LoVo (cell line): ENCODE results near the gene ERICH2.
"Not testable (repeated sequence)": the region's sequence is repeated elsewhere in the genome, so short reads cannot be mapped to it uniquely, and the experiment has no call there.

Experiments used
- DNase-seq: peaks from one replicate; pipeline ENCODE4 v3.0.0-alpha.2; 2016; ENCODE audit warnings: low spot score

The ERICH2 gene

DNA sequence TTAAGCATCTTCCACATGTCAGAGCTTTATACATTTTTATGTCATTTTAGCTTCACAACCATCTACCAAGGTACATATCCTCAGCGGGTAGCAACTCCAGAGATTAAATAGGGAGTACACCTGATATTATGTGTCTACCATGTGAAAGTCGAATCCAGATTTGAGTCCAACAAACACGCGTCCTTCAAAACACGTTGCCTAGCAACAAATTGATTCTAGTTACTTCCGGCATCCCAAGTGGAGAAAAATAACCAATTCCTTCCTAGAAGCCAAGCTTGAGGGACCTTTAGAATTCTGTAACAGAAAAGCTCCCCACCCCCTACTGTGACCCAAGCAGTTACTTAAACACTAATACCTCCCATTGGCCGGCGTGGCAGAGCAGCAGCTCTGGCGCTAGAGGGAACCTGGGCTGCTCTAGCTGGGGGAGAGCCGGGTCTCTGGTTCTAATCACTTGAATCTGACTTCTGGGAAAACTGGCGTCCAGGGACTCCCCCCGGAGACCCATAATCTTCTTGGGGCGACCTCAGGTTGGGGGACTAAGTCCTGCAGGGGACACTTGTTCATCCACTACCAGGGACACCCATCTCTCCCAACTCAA lies at the start of gene ERICH2:
TSS of gene ERICH2 (plus strand) at position 371 of the 598 bp plus-strand sequence. CDS start 304 bp downstream, outside the sequence.
- peak; percentile 54 for DNase-seq

DNA sequence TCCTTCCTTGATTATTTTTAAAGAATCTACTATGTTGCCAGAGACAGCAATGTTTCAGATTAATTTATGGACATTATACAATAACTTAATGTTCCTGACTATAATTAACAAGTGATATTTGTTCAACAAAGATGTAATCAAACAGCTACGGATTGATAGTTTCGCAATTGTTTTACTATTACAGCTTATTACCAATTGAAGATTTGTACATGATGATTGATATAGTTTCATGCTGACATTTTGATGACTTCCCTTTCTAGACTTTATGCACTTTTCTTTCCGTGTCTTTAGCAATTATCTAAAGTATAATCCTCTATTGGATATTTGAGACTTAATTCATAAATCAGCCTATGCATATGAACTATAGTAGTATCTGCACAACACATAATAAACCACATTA lies 48.5 kb upstream of the ERICH2 start:
- no peak for DNase-seq

DNA sequence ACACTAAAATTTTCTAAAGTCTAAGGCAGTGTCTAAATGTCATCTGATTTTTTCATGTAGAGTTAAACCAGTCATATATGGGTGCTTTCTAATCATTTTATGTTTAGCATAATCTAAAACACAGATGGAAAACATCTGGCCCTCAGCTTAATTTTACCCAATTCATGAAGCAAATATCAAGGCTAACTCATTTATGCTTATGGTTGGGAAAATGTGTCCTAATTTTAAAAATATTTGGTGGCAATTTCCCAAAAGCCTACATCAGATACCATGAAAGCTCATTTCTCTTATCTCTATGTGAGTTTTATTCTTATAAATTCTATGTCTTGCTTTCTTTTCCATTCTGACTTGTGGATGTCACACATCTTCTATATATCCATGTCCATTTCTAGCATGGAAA lies 47.9 kb upstream of the ERICH2 start:
- no peak for DNase-seq

- no peak for DNase-seq
These were observed 46.7 kb upstream of the ERICH2 start for GRCh38 chr2:170723446-170723958.

DNA sequence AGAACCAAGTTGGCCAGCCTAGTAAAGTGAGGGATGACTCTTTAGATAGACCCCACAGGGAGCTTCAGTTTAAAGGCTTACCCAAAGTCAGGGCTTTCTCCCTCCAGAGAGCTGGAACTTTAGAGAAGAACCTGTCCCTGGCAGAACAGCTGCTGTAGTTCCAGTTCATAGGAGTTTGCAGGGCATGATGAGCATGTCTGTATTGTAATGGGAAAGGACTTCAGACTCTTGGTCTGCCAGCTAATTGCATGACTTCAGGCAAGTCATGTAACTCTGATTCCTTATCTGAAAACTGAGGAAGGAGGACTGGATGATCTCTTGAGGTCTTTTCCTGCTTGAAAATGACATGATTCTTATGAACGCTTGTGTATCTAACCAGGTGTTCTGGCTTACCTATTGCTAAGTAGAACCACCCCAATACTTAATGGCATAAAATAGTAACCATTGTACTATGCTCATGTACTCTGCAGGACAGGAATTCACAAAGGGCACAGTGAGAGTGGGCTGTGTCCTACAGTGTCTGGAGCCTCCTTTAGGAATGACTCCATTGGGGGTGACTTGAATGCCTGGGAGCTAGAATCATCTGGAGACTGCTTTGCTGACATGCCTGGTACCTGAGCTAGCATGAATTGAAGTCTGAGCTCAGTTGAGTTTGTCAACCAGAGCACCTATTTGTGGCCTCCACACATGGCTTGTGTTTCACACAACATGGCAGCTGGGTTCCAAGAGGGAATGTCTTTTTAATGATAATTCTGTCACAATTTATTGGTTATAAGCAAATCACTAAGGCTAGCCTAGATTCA lies 36.2 kb upstream of the ERICH2 start:
- no peak for DNase-seq

- not testable (repeated sequence) for DNase-seq
These were observed 35.6 kb upstream of the ERICH2 start for GRCh38 chr2:170734601-170735000.

GRCh38 chr2:170736628-170737027 lies 33.5 kb upstream of the ERICH2 start:
- no peak for DNase-seq

DNA sequence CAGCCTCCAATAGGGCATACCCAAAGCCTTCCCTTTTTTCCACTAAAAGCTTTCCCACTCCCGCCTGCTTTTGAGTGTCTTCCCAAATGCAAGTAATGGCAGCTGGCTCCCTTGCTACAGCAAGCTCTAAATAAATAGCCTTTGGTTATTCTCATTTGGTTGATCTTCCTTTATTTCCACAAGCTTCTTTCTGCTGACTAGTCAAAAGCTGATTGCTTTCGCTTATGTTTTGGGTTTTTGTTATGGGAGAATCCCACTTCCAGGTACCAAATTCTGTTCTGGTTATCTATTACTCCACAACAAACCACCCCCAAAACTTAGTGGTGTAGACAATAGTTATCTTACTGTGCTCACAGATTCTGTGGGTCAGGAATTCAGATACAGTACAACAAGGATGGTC lies 32.8 kb upstream of the ERICH2 start:
- DNase-seq, result no peak

- no peak for DNase-seq
These were observed 32.4 kb upstream of the ERICH2 start for GRCh38 chr2:170737821-170738220.

GRCh38 chr2:170739048-170739447 lies 31.1 kb upstream of the ERICH2 start:
- DNase-seq, result peak; percentile 65

DNA sequence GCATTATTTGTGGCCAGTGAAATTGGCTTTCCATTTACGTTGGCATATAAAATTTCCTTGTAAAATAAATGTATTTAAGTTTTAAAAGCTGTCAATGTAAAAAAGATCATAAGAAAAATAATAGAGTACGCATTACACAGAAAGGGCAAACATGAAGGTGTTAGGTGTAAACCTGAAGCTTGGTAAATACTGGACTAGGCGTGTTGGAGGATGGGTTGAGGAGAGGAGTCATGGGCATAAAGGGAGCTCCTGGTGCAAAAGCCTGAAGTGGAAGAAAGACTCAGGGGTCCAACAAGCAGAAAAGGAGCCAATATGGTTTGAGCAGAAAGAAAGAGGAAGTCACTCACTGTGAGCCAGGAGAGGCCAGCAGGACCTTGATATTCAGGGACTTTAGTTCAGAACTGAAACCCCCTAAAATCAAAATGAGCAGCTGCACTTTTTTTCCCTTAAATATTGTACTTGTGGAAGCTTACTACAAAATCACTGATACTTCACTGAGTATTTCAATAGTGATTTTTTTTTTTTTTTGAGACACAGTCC lies 30.6 kb upstream of the ERICH2 start:
- no peak for DNase-seq

DNA sequence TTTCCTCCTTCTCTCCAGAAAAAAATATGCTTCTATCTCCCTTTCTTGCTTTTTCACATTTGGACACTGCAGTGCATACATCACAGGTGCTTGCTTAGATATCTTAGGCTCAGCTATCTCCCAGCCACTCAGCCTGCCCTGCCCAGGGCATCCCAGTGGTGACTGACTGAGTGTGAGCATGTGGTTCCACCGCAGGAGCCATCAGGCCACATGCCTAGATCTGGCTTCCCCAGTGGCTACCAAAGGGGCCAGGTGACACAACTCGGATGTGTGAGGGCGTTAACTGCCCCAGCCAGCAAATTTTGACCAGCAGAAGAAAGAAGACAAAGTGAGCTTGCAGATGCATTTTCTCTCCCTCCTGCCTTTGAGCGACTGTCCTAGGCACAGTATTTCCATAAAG lies 29.5 kb upstream of the ERICH2 start:
- DNase-seq, result no peak

GRCh38 chr2:170742000-170742399 lies 28.2 kb upstream of the ERICH2 start:
- no peak for DNase-seq

DNA sequence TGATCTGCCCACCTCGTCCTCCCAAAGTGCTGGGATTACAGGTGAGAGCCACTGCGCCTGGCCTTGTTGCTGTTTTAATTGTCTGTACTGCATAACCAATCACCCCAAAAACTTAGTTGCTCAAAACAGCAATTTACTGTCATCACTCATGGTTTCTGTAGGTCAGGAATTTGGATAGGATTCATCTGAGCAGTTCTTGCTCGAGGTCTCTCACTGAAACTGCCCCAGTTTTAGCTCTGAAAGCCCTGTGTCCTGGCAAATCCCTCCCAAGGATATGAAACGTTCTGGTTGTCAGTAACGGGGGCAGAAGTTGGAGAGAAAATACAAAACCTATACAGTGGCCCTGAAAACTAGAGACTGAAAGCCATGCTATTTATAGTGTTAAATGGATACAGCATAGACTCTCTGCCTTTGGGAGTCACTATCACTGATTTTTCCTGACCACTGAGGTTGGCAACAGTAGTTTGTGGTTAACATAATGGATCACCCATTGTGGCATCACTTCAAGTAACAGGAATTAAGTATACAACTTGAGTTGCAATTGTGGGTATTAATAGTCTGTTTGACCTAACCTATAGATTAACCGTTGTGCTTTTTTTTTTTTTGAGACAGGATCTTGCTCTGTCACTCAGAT lies 27.2 kb upstream of the ERICH2 start:
- no peak for DNase-seq

DNA sequence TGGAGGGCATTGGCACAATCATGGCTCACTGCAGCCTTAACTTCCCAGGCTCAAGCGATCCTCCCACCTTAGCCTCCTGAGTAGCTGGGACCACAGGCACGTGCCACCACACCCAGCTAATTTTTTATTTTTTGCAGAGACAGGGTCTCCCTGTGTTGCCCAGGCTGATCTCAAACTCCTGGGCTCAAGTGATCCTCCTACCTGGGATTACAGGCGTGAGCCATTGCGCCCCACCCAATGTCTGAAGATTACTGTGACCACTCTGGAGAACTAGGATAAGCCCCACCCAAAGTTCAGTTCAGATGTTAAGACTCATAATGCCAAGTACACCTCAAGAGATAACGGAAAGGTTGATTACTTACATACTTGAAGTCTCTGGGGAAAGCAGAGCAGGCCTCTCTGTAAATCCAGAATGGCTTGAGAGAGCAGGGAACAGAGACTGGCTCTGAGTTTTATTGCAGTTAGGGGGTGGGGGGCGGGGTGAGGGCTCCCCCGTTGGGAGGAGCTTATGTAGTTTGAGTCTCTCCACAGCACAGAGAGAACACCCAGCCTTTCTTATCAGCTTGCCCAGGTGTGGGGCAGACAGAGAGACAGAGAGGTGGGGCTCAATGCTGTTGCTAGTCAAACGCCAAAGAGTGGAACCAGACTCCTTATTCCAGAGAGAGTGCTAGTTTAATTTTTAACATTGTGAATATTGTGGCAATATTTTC lies 26.5 kb upstream of the ERICH2 start:
- peak; percentile 2 for DNase-seq

DNA sequence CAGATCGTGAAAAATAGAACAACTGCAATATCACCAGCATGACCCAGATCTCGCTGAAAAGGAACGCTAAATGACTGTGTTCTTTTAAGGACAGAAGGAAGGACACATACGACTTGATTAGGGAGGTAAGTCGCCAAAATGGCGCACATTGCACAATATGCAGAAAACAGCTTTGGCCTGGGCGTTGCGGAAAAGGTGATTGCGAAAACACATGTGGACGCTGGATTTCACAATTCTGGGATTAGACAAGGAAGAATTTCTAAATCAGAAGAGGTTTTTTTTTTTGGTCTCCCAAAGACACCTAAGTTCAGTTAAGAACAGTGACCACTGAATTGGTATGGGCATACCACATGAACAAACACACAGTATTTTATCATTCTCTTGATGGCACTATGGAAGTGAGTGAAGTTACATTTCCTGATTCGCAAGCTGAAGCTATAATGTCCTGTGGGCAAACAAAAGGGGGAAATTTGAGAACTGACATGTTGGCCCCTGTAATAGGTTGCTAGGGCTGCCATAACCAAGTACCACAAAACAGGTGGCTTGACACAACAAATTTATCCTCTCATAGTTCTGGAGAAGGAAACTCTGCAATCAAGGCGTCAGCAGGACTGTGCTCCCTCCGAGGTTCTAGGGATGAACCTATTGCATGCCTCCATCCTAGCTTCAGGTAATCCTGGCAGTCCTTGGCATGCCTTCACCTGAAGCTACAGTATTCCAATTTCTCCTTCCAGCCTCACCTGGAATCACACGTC lies 25.8 kb upstream of the ERICH2 start:
- no peak for DNase-seq

DNA sequence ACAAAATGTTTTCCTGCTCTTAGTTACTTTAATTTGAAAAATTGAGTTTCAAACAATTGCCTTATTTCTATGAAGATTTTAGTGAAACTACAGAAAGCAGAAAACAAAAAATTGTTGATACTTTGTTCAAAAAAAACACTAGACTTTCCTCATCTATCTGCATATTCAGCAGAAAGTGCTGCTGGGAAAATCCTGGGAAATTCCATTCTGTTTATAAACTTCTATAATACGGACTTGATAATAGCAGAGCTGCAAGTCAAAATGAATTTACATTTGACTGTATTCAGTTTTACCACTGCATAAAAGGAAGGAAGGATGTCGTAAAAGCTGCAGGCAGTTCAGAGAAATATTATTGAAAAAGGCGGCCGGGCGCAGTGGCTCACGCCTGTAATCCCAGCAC lies 24.9 kb upstream of the ERICH2 start:
- DNase-seq, result no peak

- no peak for DNase-seq
These were observed 22.3 kb upstream of the ERICH2 start for GRCh38 chr2:170747921-170748320.

DNA sequence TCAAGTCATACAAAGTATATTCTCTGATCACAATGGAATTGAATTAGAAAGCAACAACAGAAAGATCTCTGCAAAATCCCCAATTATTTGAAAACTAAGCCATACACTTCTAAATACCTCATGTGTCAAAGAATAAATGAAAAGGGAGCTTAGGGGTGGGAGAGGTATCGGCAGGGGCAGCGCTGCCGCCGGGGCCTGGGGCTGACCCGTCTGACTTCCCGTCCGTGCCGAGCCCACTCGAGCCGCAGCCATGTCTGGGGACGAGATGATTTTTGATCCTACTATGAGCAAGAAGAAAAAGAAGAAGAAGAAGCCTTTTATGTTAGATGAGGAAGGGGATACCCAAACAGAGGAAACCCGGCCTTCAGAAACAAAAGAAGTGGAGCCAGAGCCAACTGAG lies 18.6 kb upstream of the ERICH2 start:
- DNase-seq, result not testable (repeated sequence)

- DNase-seq, result no peak
These were observed 8.6 kb upstream of the ERICH2 start for GRCh38 chr2:170761572-170761971.

DNA sequence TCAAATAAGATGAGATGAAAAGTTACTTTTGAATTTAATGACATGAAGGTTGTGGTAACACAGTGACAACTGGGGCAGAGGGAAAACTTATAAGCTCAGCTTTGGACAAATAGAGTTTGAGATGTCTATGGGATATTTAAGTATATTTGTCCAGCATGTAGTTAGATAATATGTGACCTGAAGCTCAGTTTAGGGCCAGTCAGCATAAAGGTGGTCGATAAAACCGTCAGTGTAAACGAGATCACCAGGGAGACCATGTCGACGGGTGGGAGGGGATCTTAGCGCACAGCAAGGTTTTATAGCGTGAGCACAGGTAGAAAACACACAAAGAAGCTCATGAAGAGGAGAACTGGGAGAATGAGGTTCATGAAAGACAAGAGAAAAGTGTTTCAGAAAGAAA lies 7.4 kb upstream of the ERICH2 start:
- no peak for DNase-seq
